Caki2 (cell line): ENCODE results near the gene APOC1. TPM values are rescaled to one million over a fixed set of nuclear protein-coding genes. Genes with fewer than 3 reads are reported as not detected.

Source experiments
- total RNA-seq: library from RNA; depleted of rRNA; stranded (reverse); fragments of >200 nt; shearing (Covaris generic); gene quantifications from 2 replicates; pipeline ENCODE4 v1.2.3, GENCODE V29; 2014; ENCODE audit warnings: low replicate concordance; rRNA removed

Gene APOC1
- total RNA-seq, 1 experiment from 2014 or later: 6.1 TPM

Other genes starting within 250 kb of the APOC1 start
- not detected in 2 replicates for gene CEACAM19, start 243.1 kb upstream of the APOC1 start, total RNA-seq
- gene CEACAM16, start 215.5 kb upstream of the APOC1 start, total RNA-seq: not detected in 2 replicates
- 0.95 and 4.2 TPM in 2 replicates for gene BCL3, start 165.9 kb upstream of the APOC1 start, total RNA-seq
- gene CBLC, start 136.7 kb upstream of the APOC1 start, total RNA-seq: not detected in 2 replicates
- gene BCAM, start 105.5 kb upstream of the APOC1 start, total RNA-seq: 67.7 and 79.1 TPM in 2 replicates
- 90.0 and 91.5 TPM in 2 replicates for gene NECTIN2, start 68.3 kb upstream of the APOC1 start, total RNA-seq
- 228 and 263 TPM in 2 replicates for gene TOMM40, start 23.4 kb upstream of the APOC1 start, total RNA-seq
- gene APOE, start 8.8 kb upstream of the APOC1 start, total RNA-seq: 1.8 and 6.7 TPM in 2 replicates
- not detected in 2 replicates for gene APOC4, start 27.6 kb downstream of the APOC1 start, total RNA-seq
- gene APOC2, start 31.4 kb downstream of the APOC1 start, total RNA-seq: not detected in 2 replicates
- 10.9 and 24.3 TPM in 2 replicates for gene CLPTM1, start 40.8 kb downstream of the APOC1 start, total RNA-seq
- 24.8 and 41.4 TPM in 2 replicates for gene RELB, start 86.9 kb downstream of the APOC1 start, total RNA-seq
- 10.1 and 13.8 TPM in 2 replicates for gene CLASRP, start 124.4 kb downstream of the APOC1 start, total RNA-seq
- not detected in 2 replicates for gene ZNF296, start 161.9 kb downstream of the APOC1 start, total RNA-seq
- gene GEMIN7, start 164.7 kb downstream of the APOC1 start, total RNA-seq: 79.7 and 108 TPM in 2 replicates
- 95.2 and 106 TPM in 2 replicates for gene PPP1R37, start 178.6 kb downstream of the APOC1 start, total RNA-seq
- not detected in 2 replicates for gene NKPD1, start 246.4 kb downstream of the APOC1 start, total RNA-seq